Fibroblast of peridontal ligament (primary cell): Measurements from ENCODE around the gene FSIP1.

Experiments
- DNase-seq: peaks from one replicate; pipeline ENCODE4 v3.0.0-alpha.2; 2010; ENCODE audit errors: extremely low read depth

The FSIP1 gene

GRCh38 chr15:39551476-39551875 is 231.2 kb downstream of the FSIP1 start:
- DNase-seq = no peak
